Stomach (tissue), 9 donors: ENCODE data around the gene KLHDC3. TPM values are rescaled to one million over a fixed set of nuclear protein-coding genes. Genes with fewer than 3 reads are reported as not detected.

Experiments used
- DNase-seq, 2 donors: peaks; one replicate each; pipeline versions ENCODE4 v3.0.0 to v3.0.0-alpha.2; 2013 to 2019
- H3K27ac ChIP-seq, 5 donors: fragments of 200-600 bp in 4 of 5; sonication (generic) in 4 of 5; one replicate each; pipeline ENCODE4 v1.5.1; 2013 to 2019; ENCODE audit warnings: mild to moderate bottlenecking in 1 of 5, moderate library complexity in 1 of 5
- H3K27me3 ChIP-seq, 3 donors: fragments of 200-600 bp; sonication (generic); one replicate each; pipeline ENCODE4 v1.5.1; 2017 to 2019; ENCODE audit warnings: mixed run types in 1 of 3
- H3K36me3 ChIP-seq, 4 donors: fragments of 200-600 bp; sonication (generic); 1 replicate in 3 of 4; 2 replicates in 1 of 4; pipeline ENCODE4 v1.5.1; 2016 to 2019
- H3K4me1 ChIP-seq, 4 donors: fragments of 200-600 bp; sonication (generic); one replicate each; pipeline ENCODE4 v1.5.1; 2016 to 2019
- H3K4me3 ChIP-seq, 4 donors: fragments of 200-600 bp; sonication (generic) in 3 of 4; one replicate each; pipeline ENCODE4 v1.5.1; 2016 to 2019; ENCODE audit warnings: mild to moderate bottlenecking in 1 of 4
- H3K9me3 ChIP-seq, 4 donors: fragments of 200-600 bp; sonication (generic); one replicate each; pipeline ENCODE4 v1.5.1; 2016 to 2019
- EP300 ChIP-seq: sonication (generic); formaldehyde crosslinking; IDR thresholded peaks from one replicate; pipeline ENCODE4 v1.6.1; 2017; ENCODE audit warnings: antibody characterized with exemption
- POLR2A ChIP-seq, 4 donors: fragments of 450-650 bp; IDR thresholded peaks; one replicate each; pipeline ENCODE4 v1.6.1; 2016; ENCODE audit warnings: antibody characterized with exemption in 4 of 4, control low read depth in 2 of 4, mild to moderate bottlenecking in 1 of 4, moderate library complexity in 1 of 4
- POLR2AphosphoS5 ChIP-seq, 3 donors: sonication (generic); formaldehyde crosslinking; IDR thresholded peaks; one replicate each; pipeline ENCODE4 v1.6.1; 2016; ENCODE audit warnings: antibody characterized with exemption in 3 of 3
- WGBS, 5 donors: extraction: QIAGEN DNeasy Blood & Tissue Kit in 3 of 5; methylation state at CpG; one replicate each; pipeline versions ENCODE4 v1.1.5 to v1.1.7; 2013 to 2018; 5-methylcytosine and 5-hydroxymethylcytosine counted together
- intact Hi-C: fragments of 100-400 bp; cut with DNase I; formaldehyde crosslinking; loops from one replicate; pipeline ENCODE4 v1.15.1; 2023; ENCODE audit warnings: low total_unique reads
- polyA plus RNA-seq, 3 donors: library from polyadenylated mRNA; stranded (reverse); fragments of 200-250 nt; gene quantifications; one replicate each; pipeline ENCODE4 v1.2.3, GENCODE V29; 2013
- total RNA-seq, 5 donors: library from RNA; depleted of rRNA; stranded (reverse); fragments of >200 nt; gene quantifications; one replicate each; pipeline versions ENCODE4 v1.1.0 to v1.2.3, GENCODE V29; 2014 to 2016
- TF ChIP-seq, protein P1 (sequence below), 7 experiments: fragments of 450-650 bp in 4 of 7; fragments of 200-600 bp in 3 of 7; sonication (generic) in 3 of 7; IDR thresholded peaks; one replicate each; pipeline ENCODE4 v1.5.1; 2016 to 2019; ENCODE audit warnings: antibody characterized with exemption in 7 of 7, control low read depth in 2 of 7, mild to moderate bottlenecking in 1 of 7
- donor health status: healthy with polysubstance abuse.
- donor health status: Bipolar disorder and iron deficiency.
- donor health status: healthy.

The KLHDC3 gene
- total and polyA plus RNA-seq, 8 donors, result 40.0 to 88.5 (median 67.4) TPM

DNA sequence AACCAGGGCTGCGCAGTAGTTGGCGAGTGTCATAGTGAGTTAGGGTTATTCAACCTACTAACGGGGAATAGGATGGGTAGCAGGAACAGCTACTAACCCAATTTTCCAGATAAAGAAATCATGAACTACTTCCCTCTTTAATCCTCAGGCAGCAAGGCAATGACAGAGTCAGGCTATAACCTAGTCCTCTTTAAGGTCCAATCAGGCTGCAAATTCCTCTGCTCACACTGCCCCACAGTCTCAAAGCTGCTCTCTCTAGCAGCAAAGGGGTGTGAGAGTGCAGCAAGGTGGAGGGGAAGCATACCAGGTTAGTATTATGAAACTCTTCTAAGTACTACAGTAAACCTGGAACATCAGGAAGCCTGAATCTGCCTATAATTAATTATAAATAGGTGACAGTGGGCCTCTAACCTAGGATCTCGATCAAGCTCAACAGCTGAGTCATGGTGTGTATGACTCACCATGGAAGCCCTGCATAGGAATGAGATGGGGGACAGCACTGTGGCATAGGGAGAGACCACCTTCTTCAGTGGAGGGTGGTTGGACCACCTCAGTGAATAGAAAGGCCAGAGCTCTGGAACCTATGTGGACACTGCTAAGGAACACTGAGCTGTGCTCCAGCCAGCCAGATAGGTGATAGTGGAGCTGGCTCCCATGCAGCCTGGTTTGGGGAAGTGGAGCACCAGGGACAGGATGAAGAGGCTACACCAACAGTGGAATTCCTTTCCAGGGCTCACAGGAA lies 43.0 kb upstream of the KLHDC3 start:
- no peak for TF ChIP-seq POLR2AphosphoS5 (IDR thresholded peaks at IDR 0.05)
- TF ChIP-seq EP300, result no peak
- no peak for TF ChIP-seq POLR2A (IDR thresholded peaks at IDR 0.05)
- TF ChIP-seq, protein P1, sequence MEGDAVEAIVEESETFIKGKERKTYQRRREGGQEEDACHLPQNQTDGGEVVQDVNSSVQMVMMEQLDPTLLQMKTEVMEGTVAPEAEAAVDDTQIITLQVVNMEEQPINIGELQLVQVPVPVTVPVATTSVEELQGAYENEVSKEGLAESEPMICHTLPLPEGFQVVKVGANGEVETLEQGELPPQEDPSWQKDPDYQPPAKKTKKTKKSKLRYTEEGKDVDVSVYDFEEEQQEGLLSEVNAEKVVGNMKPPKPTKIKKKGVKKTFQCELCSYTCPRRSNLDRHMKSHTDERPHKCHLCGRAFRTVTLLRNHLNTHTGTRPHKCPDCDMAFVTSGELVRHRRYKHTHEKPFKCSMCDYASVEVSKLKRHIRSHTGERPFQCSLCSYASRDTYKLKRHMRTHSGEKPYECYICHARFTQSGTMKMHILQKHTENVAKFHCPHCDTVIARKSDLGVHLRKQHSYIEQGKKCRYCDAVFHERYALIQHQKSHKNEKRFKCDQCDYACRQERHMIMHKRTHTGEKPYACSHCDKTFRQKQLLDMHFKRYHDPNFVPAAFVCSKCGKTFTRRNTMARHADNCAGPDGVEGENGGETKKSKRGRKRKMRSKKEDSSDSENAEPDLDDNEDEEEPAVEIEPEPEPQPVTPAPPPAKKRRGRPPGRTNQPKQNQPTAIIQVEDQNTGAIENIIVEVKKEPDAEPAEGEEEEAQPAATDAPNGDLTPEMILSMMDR (IDR thresholded peaks at IDR 0.05), result no peak
- H3K4me3 ChIP-seq, result no peak overlapping the region
- H3K27me3 ChIP-seq, result no peaks in the 10 kb centered on the region
- H3K4me1 ChIP-seq, result peaks cover 0 to 17% (median 8%) of the 10 kb centered on the region in 4 donors
- H3K36me3 ChIP-seq, result peaks cover 25 to 47% (median 43%) of the 10 kb centered on the region in 4 donors
- no peak for DNase-seq
- no peaks in the 10 kb centered on the region for H3K9me3 ChIP-seq
- H3K27ac ChIP-seq, result no peak overlapping the region
- 62 to 83% (median 79%) methylated on average over 4 of the region's 4 CpGs for WGBS, 5 donors
- intact Hi-C loops, result no loop called here

DNA sequence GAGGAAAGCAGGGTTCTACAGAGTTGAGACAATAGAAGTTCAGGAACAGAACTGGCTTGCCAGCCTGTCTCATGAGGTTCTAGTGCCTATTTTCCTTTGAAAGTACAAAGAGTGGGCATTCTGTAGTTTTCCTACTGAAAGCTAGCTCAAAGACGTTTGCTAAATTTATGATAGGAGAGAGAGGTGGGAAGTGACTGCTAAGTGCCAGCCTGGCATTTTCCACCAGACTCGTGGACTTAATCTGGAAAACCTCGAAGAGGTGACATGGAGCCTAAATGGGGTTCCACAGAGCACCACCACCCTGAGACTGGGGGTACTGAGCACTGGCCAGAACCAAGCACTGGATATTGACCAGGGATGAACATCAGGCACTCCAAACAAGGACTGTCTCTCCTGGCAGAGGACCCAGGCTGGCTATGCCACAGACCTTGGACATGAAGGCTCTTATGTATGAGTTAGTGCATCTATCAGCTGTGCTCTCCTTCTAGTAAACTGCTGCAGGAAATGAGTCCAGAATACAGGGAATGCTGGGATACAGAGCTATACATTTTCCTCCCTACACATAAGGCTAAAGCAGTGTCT lies 42.2 kb upstream of the KLHDC3 start:
- Histone ChIP-seq H3K4me3 (no peak overlapping the region), H3K27ac (no peak overlapping the region), H3K4me1 (peaks cover 0 to 25% (median 15%) of the 10 kb centered on the region in 4 donors), H3K9me3 (no peaks in the 10 kb centered on the region), H3K36me3 (peaks cover 18 to 40% (median 36%) of the 10 kb centered on the region in 4 donors), H3K27me3 (no peaks in the 10 kb centered on the region)
- TF ChIP-seq POLR2A (IDR thresholded peaks at IDR 0.05), result no peak
- no peak for TF ChIP-seq EP300
- TF ChIP-seq POLR2AphosphoS5 (IDR thresholded peaks at IDR 0.05), result no peak
- TF ChIP-seq, protein P1 (IDR thresholded peaks at IDR 0.05), result no peak
- WGBS, 5 donors, result 79 to 95% (median 86%) methylated on average over 3 of the region's 3 CpGs
- intact Hi-C loops, result no loop called here
- DNase-seq, result no peak

DNA sequence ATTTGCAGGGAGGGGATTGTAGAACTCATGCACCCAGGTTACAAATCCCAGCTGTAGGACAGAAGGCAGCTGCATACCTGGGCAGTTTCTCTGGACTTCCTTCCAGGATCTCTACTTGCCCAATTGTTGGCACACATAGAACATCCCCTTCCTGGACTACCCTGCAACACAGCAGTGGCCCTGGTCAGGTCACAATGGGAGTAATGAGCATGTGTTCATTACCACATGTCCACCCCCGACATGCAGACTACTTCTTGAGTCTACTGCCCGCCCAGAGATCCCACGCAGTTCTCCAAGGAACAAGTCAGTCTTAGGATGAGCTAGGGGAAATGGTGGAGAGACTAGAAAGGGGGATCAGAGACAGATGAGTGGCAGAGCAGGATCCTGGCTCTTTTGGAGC lies 40.1 kb upstream of the KLHDC3 start:
- intact Hi-C loops, result no loop called here
- no peak overlapping the region for H3K4me3 ChIP-seq
- H3K9me3 ChIP-seq, result no peaks in the 10 kb centered on the region
- H3K27me3 ChIP-seq, result no peaks in the 10 kb centered on the region
- no peak for DNase-seq
- H3K36me3 ChIP-seq, result peaks cover 4 to 20% (median 17%) of the 10 kb centered on the region in 4 donors
- 87 to 97% (median 91%) methylated on average over 3 of the region's 3 CpGs for WGBS, 5 donors
- TF ChIP-seq POLR2AphosphoS5 (IDR thresholded peaks at IDR 0.05), result no peak
- TF ChIP-seq, protein P1 (IDR thresholded peaks at IDR 0.05), result no peak
- TF ChIP-seq EP300, result no peak
- TF ChIP-seq POLR2A (IDR thresholded peaks at IDR 0.05), result no peak
- no peak overlapping the region for H3K27ac ChIP-seq
- peaks cover 16 to 41% (median 29%) of the 10 kb centered on the region in 4 donors for H3K4me1 ChIP-seq

DNA sequence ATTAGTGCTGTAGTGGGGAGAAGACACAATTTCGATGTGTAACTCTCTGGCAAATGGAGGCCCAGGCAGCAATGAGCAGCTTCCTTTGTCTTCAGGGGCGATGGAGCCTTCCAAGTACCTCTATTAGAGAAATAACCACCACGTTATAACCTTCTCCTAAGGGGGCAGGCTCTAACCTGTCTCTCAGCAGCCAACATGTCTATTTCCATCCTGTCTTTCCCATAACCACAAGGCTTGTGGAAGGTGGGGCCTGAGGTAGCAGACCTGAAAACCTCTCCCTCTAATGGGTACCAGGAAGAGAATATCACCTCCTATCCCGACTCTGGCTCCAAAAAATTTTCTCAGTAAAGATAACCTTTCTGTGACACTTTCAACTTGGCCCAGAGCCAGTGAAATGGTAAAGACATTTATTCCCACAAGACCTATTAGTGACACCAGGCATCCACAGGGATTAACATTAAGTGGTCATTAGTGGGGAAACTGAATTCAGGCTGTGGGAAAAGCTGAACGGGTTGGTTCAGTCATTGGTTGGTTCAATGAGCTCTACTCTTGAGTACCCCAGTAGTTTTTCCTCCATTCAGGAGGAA lies 39.0 kb upstream of the KLHDC3 start:
- intact Hi-C loops, result no loop called here
- WGBS, 5 donors, result 69 to 78% (median 75%) methylated on average over 5 of the region's 5 CpGs
- no peak overlapping the region for H3K4me3 ChIP-seq
- H3K36me3 ChIP-seq, result peaks cover 0 to 11% (median 9%) of the 10 kb centered on the region in 4 donors
- no peak for DNase-seq
- no peaks in the 10 kb centered on the region for H3K9me3 ChIP-seq
- no peaks in the 10 kb centered on the region for H3K27me3 ChIP-seq
- H3K4me1 ChIP-seq, result peaks cover 21 to 49% (median 37%) of the 10 kb centered on the region in 4 donors
- no peak overlapping the region for H3K27ac ChIP-seq
- no peak for TF ChIP-seq POLR2AphosphoS5 (IDR thresholded peaks at IDR 0.05)
- no peak for TF ChIP-seq POLR2A (IDR thresholded peaks at IDR 0.05)
- TF ChIP-seq EP300, result no peak
- TF ChIP-seq, protein P1 (IDR thresholded peaks at IDR 0.05), result no peak
